Uterus (tissue), 4 donors: ENCODE measurements around the gene SOCS4. TPM values are rescaled to one million over a fixed set of nuclear protein-coding genes. Genes with fewer than 3 reads are reported as not detected.

ENCODE experiments used
- total RNA-seq, 4 donors: library from RNA; depleted of rRNA in 3 of 4; stranded (reverse); fragments of >200 nt in 3 of 4; gene quantifications; one replicate each; pipeline versions ENCODE4 v1.1.0 to v1.2.4, GENCODE V29; 2014 to 2023
- donor health status: DM: yes; HTN: yes; CAD: no.

The SOCS4 gene
- total RNA-seq, 4 donors from 2014 or later: 10.2 to 36.4 (median 22.4) TPM

Other genes with a start within 250 kb of the SOCS4 start
- gene GCH1, start 124.4 kb upstream of the SOCS4 start, total RNA-seq: 10 to 100 TPM in 1 of 4 donors, 1 to 10 TPM in 3; 3.2 to 10.6 (median 4.1) TPM
- 10 to 100 TPM in 1 of 4 donors, 1 to 10 TPM in 2, under 1 TPM in 1; 0.51 to 20.0 (median 3.1) TPM for gene WDHD1, start 137 bp upstream of the SOCS4 start, total RNA-seq
- 10 to 100 TPM in 3 of 4 donors, 1 to 10 TPM in 1; 8.5 to 88.7 (median 27.9) TPM for gene MAPK1IP1L, start 24.4 kb downstream of the SOCS4 start, total RNA-seq
- gene LGALS3, start 102.0 kb downstream of the SOCS4 start, total RNA-seq: 100 to 1,000 TPM in 3 of 4 donors, 10 to 100 TPM in 1; 71.9 to 486 (median 216) TPM
- gene DLGAP5, start 164.3 kb downstream of the SOCS4 start, total RNA-seq: 10 to 100 TPM in 1 of 4 donors, under 1 TPM in 1, not detected in 2; 0.29 to 22.1 TPM
- 10 to 100 TPM; 15.9 to 47.4 (median 20.3) TPM for gene FBXO34, start 244.2 kb downstream of the SOCS4 start, total RNA-seq